ENCODE measurements around the gene FERMT3.

DNA sequence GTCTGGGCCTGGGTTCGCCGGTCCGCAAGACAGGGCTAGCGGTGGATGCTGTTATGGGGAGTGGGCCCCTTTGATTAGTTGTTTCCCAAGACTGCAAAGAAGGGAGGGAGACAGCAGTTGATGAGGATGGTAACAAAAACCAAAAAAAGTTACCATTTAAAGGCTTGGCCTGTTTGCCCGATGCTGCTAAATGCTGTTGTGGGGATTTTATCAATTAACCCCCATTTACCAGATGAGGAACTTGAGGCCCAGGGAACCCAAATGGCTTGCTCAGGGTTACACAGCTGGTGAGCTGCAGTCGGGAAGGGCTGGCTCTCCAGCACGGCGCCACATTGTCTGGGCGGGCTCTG, 16.1 kb downstream of the FERMT3 start:
- TF ChIP-seq TAF1 (IDR thresholded peaks at IDR 0.05; ENCODE audit: borderline replicate concordance, insufficient read depth, low read length) = no peak
- TF ChIP-seq POLR2AphosphoS5 (IDR thresholded peaks at IDR 0.05; ENCODE audit: low read depth, low read length) = no peak
- TF ChIP-seq, protein P1, sequence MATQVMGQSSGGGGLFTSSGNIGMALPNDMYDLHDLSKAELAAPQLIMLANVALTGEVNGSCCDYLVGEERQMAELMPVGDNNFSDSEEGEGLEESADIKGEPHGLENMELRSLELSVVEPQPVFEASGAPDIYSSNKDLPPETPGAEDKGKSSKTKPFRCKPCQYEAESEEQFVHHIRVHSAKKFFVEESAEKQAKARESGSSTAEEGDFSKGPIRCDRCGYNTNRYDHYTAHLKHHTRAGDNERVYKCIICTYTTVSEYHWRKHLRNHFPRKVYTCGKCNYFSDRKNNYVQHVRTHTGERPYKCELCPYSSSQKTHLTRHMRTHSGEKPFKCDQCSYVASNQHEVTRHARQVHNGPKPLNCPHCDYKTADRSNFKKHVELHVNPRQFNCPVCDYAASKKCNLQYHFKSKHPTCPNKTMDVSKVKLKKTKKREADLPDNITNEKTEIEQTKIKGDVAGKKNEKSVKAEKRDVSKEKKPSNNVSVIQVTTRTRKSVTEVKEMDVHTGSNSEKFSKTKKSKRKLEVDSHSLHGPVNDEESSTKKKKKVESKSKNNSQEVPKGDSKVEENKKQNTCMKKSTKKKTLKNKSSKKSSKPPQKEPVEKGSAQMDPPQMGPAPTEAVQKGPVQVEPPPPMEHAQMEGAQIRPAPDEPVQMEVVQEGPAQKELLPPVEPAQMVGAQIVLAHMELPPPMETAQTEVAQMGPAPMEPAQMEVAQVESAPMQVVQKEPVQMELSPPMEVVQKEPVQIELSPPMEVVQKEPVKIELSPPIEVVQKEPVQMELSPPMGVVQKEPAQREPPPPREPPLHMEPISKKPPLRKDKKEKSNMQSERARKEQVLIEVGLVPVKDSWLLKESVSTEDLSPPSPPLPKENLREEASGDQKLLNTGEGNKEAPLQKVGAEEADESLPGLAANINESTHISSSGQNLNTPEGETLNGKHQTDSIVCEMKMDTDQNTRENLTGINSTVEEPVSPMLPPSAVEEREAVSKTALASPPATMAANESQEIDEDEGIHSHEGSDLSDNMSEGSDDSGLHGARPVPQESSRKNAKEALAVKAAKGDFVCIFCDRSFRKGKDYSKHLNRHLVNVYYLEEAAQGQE (IDR thresholded peaks at IDR 0.05; ENCODE audit: insufficient read depth in 1 of 2, low read depth in 2 of 2, low read length in 2 of 2) = no peak
